Right cardiac atrium (tissue), 5 donors: ENCODE results near the gene TEF. TPM values are rescaled to one million over a fixed set of nuclear protein-coding genes. Genes with fewer than 3 reads are reported as not detected.
"Not testable (repeated sequence)": the region's sequence is repeated elsewhere in the genome, so short reads cannot be mapped to it uniquely, and the experiment has no call there.

Source experiments
- ATAC-seq, 2 donors: fragments of 200-7000 bp; cut with Tn5 transposase; one replicate each; pipeline versions ENCODE4 v1.8.0 to v1.9.1; 2020; ENCODE audit warnings: moderate library complexity in 2 of 2, mild to moderate bottlenecking in 1 of 2
- DNase-seq, 3 donors: peaks; one replicate each; pipeline ENCODE4 v3.0.0-alpha.2; 2020
- H3K27ac ChIP-seq: one replicate; pipeline ENCODE4 v1.5.1; 2013; ENCODE audit warnings: mild to moderate bottlenecking, low read length, control low read depth, moderate library complexity
- H3K27me3 ChIP-seq: one replicate; pipeline ENCODE4 v1.6.1; 2013; ENCODE audit not compliant: control insufficient read depth, insufficient read depth
- H3K4me1 ChIP-seq: one replicate; pipeline ENCODE4 v1.6.1; 2013; ENCODE audit warnings: low read length; ENCODE audit not compliant: control insufficient read depth, insufficient read depth
- H3K4me3 ChIP-seq: one replicate; pipeline ENCODE4 v1.5.1; 2013; ENCODE audit warnings: low read length, control low read depth
- H3K9me3 ChIP-seq: one replicate; pipeline ENCODE4 v1.6.1; 2013; ENCODE audit warnings: low read length; ENCODE audit not compliant: control insufficient read depth
- WGBS: extraction: QIAGEN DNeasy Blood & Tissue Kit; methylation state at CpG from one replicate; pipeline ENCODE4 v1.1.7; 2013; 5-methylcytosine and 5-hydroxymethylcytosine counted together
- intact Hi-C, 4 donors: fragments of 100-400 bp; cut with DNase I; formaldehyde crosslinking; loops; one replicate each; pipeline versions ENCODE4 v1.11.0 to v1.14.0; 2022 to 2023
- polyA plus RNA-seq: library from polyadenylated mRNA; stranded (reverse); fragments of 200-250 nt; gene quantifications from one replicate; pipeline ENCODE4 v1.2.3, GENCODE V29; 2013
- total RNA-seq, 4 donors: library from RNA; stranded (reverse); fragmentation: NEBNext Ultra II Directional; extraction: Animal tissue kit (Norgen Biotek cat#: 25700); gene quantifications; one replicate each; pipeline ENCODE4 v1.2.1, GENCODE V29; 2021
- donor health status: healthy with polysubstance abuse.
- donor health status: DM: no; HTN: yes; CAD: no.
- donor health status: DM: no; HTN: no; CAD: no.
- donor health status: DM: no; HTN: yes; CAD: no; lungs with severe emphysema.
- donor health status: DM: yes; HTN: yes; CAD: no.

Gene TEF
- total and polyA plus RNA-seq, 5 donors: 12.4 to 27.5 (median 22.1) TPM

- H3K4me1 ChIP-seq: peaks cover 3% of the 10 kb centered on the region
- WGBS: 73% methylated on average over 5 of the region's 5 CpGs
- no peaks in the 10 kb centered on the region for H3K27me3 ChIP-seq
- intact Hi-C loops: no loop called here
- H3K4me3 ChIP-seq: peak overlapping the region; percentile 97
- no peaks in the 10 kb centered on the region for H3K9me3 ChIP-seq
- DNase-seq (no peak), ATAC-seq (no peak)
- H3K27ac ChIP-seq: peak overlapping the region; percentile 88
These were observed 1.3 kb downstream of the TEF start for GRCh38 chr22:41383085-41383484.

- H3K27me3 ChIP-seq: no peaks in the 10 kb centered on the region
- no peaks in the 10 kb centered on the region for H3K9me3 ChIP-seq
- DNase-seq (no peak), ATAC-seq (no peak)
- intact Hi-C loops: no loop called here
- peaks cover 3% of the 10 kb centered on the region for H3K4me1 ChIP-seq
- no peak overlapping the region for H3K4me3 ChIP-seq
- H3K27ac ChIP-seq: no peak overlapping the region
These were observed 2.4 kb downstream of the TEF start for GRCh38 chr22:41384128-41384527.

- H3K4me1 ChIP-seq: peaks cover 3% of the 10 kb centered on the region
- H3K27ac ChIP-seq: no peak overlapping the region
- 82% methylated on average over 7 of the region's 7 CpGs for WGBS
- no peak overlapping the region for H3K4me3 ChIP-seq
- no peak for DNase-seq
- intact Hi-C loops: no loop called here
- ATAC-seq: no peak
- H3K9me3 ChIP-seq: no peaks in the 10 kb centered on the region
- no peaks in the 10 kb centered on the region for H3K27me3 ChIP-seq
These were observed 5.6 kb downstream of the TEF start for GRCh38 chr22:41387341-41387740.

- intact Hi-C loops: no loop called here
- H3K27me3 ChIP-seq: no peaks in the 10 kb centered on the region
- WGBS: 84% methylated on average over 11 of the region's 11 CpGs
- ATAC-seq (peak in 1 of 2 donors; percentile 17), DNase-seq (peak in 1 of 3 donors; percentile 60)
- no peak overlapping the region for H3K4me3 ChIP-seq
- H3K4me1 ChIP-seq: no peaks in the 10 kb centered on the region
- peak overlapping the region; percentile 82 for H3K27ac ChIP-seq
- H3K9me3 ChIP-seq: no peaks in the 10 kb centered on the region
These were observed 12.2 kb downstream of the TEF start for GRCh38 chr22:41394012-41394356.

GRCh38 chr22:41395531-41396240 is 13.9 kb downstream of the TEF start:
- Histone ChIP-seq H3K4me3 (no peak overlapping the region), H3K9me3 (no peaks in the 10 kb centered on the region), H3K4me1 (no peaks in the 10 kb centered on the region), H3K27ac (no peak overlapping the region), H3K27me3 (no peaks in the 10 kb centered on the region)
- WGBS: 92% methylated on average over 37 of the region's 37 CpGs
- DNase-seq (peak in 1 of 3 donors; percentile 43), ATAC-seq (no peak)
- intact Hi-C loops: no loop called here

- no peak overlapping the region for H3K27ac ChIP-seq
- WGBS: 86% methylated on average over 19 of the region's 19 CpGs
These were observed 15.5 kb downstream of the TEF start for GRCh38 chr22:41397143-41397811.

GRCh38 chr22:41398921-41399320 is 17.2 kb downstream of the TEF start:
- H3K4me1 ChIP-seq: no peaks in the 10 kb centered on the region
- no peak overlapping the region for H3K4me3 ChIP-seq
- 85% methylated on average over 8 of the region's 8 CpGs for WGBS
- no peaks in the 10 kb centered on the region for H3K9me3 ChIP-seq
- ATAC-seq (no peak), DNase-seq (no peak)
- H3K27me3 ChIP-seq: no peaks in the 10 kb centered on the region
- H3K27ac ChIP-seq: no peak overlapping the region
- intact Hi-C loops: no loop called here

More at GRCh38 chr22:41397143-41397811, 15.5 kb downstream of the TEF start:
- Histone ChIP-seq H3K27me3 (no peaks in the 10 kb centered on the region), H3K4me3 (no peak overlapping the region), H3K4me1 (no peaks in the 10 kb centered on the region), H3K9me3 (no peaks in the 10 kb centered on the region)
- ATAC-seq (no peak), DNase-seq (no peak)
- intact Hi-C loops: no loop called here

- intact Hi-C loops: loop anchor here (5.0 kb wide), 3 partner anchors 115 to 125 kb away; no protein-coding TSS in a partner anchor
These were observed 20.3 kb downstream of the TEF start for GRCh38 chr22:41401781-41402648.

GRCh38 chr22:41402851-41403250 is 21.1 kb downstream of the TEF start:
- ATAC-seq: not testable (repeated sequence)
- WGBS: 91% methylated on average over 14 of the region's 14 CpGs

More at GRCh38 chr22:41401781-41402648, 20.3 kb downstream of the TEF start:
- WGBS: 32% methylated on average over 16 of the region's 16 CpGs
- peak; percentile 60 to 71 for ATAC-seq
- Histone ChIP-seq H3K27me3 (no peaks in the 10 kb centered on the region), H3K27ac (peak overlapping the region; percentile 76), H3K4me1 (no peaks in the 10 kb centered on the region), H3K9me3 (no peaks in the 10 kb centered on the region), H3K4me3 (no peak overlapping the region)
- peak; percentile 81 to 87 (median 87) for DNase-seq

GRCh38 chr22:41403532-41404318 is 22.0 kb downstream of the TEF start:
- H3K4me3 ChIP-seq: no peak overlapping the region
- 12% methylated on average over 18 of the region's 18 CpGs for WGBS
- H3K4me1 ChIP-seq: no peaks in the 10 kb centered on the region
- ATAC-seq (peak; percentile 92 to 93), DNase-seq (peak; percentile 91 to 96 (median 94))
- H3K27me3 ChIP-seq: no peaks in the 10 kb centered on the region
- intact Hi-C loops: loop anchor here (5.0 kb wide), 3 partner anchors 114 to 124 kb away; no protein-coding TSS in a partner anchor
- peak overlapping the region; percentile 46 for H3K27ac ChIP-seq
- H3K9me3 ChIP-seq: no peaks in the 10 kb centered on the region

More at GRCh38 chr22:41402851-41403250, 21.1 kb downstream of the TEF start:
- intact Hi-C loops: loop anchor here (5.0 kb wide), 3 partner anchors 114 to 124 kb away; no protein-coding TSS in a partner anchor
- not testable (repeated sequence) for H3K27ac ChIP-seq, H3K27me3 ChIP-seq, H3K9me3 ChIP-seq, H3K4me1 ChIP-seq, H3K4me3 ChIP-seq
- peak in 1 of 3 donors; percentile 11 for DNase-seq
